WERI-Rb-1 (cell line): Measurements from ENCODE around the gene TMEM89.

ENCODE experiments used
- DNase-seq: peaks from one replicate; pipeline ENCODE4 v3.0.0-alpha.2; 2020
- H3K27ac ChIP-seq: fragments of 250-450 bp; sonication (Bioruptor Pico); 2 replicates; pipeline ENCODE4 v1.5.1; 2020; ENCODE audit warnings: mild to moderate bottlenecking, moderate library complexity
- H3K27me3 ChIP-seq: fragments of 250-450 bp; sonication (Bioruptor Pico); 2 replicates; pipeline ENCODE4 v1.5.1; 2021; ENCODE audit warnings: mild to moderate bottlenecking, low read depth, moderate library complexity; ENCODE audit not compliant: insufficient read depth, severe bottlenecking
- H3K36me3 ChIP-seq: fragments of 250-450 bp; sonication (Bioruptor Pico); 2 replicates; pipeline ENCODE4 v1.5.1; 2020; ENCODE audit warnings: mild to moderate bottlenecking, moderate library complexity
- H3K4me3 ChIP-seq: 2 replicates; pipeline ENCODE4 v1.5.1; 2011; ENCODE audit warnings: low read depth, mild to moderate bottlenecking, control low read depth, low read length
- H3K9me3 ChIP-seq: fragments of 250-450 bp; sonication (Bioruptor Pico); 2 replicates; pipeline ENCODE4 v1.5.1; 2021; ENCODE audit warnings: mild to moderate bottlenecking, moderate library complexity; ENCODE audit not compliant: severe bottlenecking
- TF ChIP-seq, protein P1 (sequence below): IDR thresholded peaks from 2 replicates; pipeline ENCODE4 v1.5.1; 2011; ENCODE audit warnings: low read depth, mild to moderate bottlenecking, control low read depth, inconsistent platforms, low read length

Gene TMEM89

DNA sequence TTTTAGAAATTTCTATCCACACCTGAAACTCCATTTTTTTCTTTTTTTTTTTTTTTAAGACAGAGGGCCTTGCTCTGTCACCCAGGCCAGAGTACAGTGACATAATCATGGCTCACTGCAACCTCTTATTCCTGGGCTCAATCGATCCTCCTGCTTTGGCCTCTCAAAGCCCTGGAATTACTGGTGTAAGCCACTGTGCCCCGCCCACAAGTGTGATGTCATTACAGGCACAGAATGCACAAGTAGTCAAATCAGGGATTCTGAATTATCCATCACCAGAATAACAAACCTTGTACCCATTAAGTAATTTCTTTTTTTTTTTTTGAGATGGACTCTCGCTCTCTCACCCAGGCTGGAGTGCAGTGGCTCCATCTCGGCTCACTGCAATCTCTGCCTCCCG is 14.1 kb downstream of the TMEM89 start:
- peak; percentile 46 for DNase-seq
- H3K27me3 ChIP-seq: no peaks in the 10 kb centered on the region
- H3K36me3 ChIP-seq: peaks cover 61% of the 10 kb centered on the region
- no peaks in the 10 kb centered on the region for H3K9me3 ChIP-seq
- H3K27ac ChIP-seq: no peak overlapping the region
- TF ChIP-seq, protein P1, sequence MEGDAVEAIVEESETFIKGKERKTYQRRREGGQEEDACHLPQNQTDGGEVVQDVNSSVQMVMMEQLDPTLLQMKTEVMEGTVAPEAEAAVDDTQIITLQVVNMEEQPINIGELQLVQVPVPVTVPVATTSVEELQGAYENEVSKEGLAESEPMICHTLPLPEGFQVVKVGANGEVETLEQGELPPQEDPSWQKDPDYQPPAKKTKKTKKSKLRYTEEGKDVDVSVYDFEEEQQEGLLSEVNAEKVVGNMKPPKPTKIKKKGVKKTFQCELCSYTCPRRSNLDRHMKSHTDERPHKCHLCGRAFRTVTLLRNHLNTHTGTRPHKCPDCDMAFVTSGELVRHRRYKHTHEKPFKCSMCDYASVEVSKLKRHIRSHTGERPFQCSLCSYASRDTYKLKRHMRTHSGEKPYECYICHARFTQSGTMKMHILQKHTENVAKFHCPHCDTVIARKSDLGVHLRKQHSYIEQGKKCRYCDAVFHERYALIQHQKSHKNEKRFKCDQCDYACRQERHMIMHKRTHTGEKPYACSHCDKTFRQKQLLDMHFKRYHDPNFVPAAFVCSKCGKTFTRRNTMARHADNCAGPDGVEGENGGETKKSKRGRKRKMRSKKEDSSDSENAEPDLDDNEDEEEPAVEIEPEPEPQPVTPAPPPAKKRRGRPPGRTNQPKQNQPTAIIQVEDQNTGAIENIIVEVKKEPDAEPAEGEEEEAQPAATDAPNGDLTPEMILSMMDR: no peak
- no peak overlapping the region for H3K4me3 ChIP-seq

DNA sequence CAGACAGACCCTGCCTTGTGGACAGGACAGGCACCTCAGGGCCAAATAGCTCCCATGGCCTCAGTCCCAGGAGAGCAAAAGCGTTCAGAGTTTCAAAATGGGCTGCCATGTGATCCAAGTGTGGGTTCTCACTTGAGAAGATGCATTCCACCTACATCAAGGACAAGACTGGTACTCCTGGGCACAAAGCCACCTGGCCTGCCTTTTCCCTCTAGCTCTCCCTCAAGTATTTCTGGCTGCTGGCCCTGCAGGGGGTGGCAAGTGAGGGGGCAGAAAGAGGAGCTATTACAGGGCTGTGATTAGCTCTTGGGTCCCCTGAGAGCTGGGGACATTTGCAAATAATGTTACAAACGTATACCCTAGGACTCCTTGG is 20.0 kb downstream of the TMEM89 start:
- H3K4me3 ChIP-seq: no peak overlapping the region
- TF ChIP-seq, protein P1: no peak
- DNase-seq: no peak
- peaks cover 91% of the 10 kb centered on the region for H3K36me3 ChIP-seq
- H3K27ac ChIP-seq: no peak overlapping the region
- no peaks in the 10 kb centered on the region for H3K27me3 ChIP-seq
- H3K9me3 ChIP-seq: no peaks in the 10 kb centered on the region

GRCh38 chr3:48600711-48601621 is 20.6 kb downstream of the TMEM89 start:
- H3K9me3 ChIP-seq: no peaks in the 10 kb centered on the region
- H3K36me3 ChIP-seq: peaks cover 84% of the 10 kb centered on the region
- H3K4me3 ChIP-seq: no peak overlapping the region
- no peak overlapping the region for H3K27ac ChIP-seq
- no peaks in the 10 kb centered on the region for H3K27me3 ChIP-seq
- TF ChIP-seq, protein P1: no peak
- no peak for DNase-seq

DNA sequence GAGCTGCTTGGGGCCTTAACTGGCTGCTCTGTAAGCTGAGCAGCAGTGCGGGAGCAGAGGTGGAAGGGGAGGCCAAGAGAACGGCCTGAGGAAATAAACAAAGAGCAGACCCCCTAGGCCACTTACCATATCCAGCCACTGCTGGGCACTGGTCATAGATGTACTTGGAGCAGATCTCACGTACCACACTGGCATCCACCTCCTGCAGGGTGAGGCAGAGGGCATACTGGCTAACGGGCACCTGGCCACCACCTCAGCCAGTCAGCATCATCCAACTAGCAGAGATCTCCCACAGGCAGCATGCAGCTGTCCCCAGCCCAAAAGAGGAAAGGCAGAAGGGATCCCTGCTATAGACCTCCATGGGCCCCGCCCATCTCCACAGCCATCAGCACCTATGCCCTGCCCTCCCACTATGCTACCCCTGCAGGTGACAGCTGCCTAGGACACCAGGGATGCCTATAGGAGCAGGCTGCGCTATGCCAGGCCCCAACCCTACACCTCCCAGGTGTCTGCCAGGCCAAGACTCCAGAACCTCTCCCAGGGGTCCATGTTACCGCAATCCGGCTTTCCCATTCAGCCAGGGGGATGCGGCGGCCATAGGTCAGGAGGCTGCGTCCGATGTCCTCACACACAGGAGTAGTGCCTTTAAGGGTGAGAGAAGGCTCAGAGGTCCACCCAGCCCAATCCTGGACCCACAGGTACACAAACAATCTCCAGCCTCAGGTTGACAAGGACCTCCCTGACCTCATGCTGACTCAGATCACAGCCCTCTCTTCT is 21.9 kb downstream of the TMEM89 start:
- Histone ChIP-seq H3K4me3 (no peak overlapping the region), H3K36me3 (peaks cover 72% of the 10 kb centered on the region), H3K27me3 (no peaks in the 10 kb centered on the region), H3K9me3 (no peaks in the 10 kb centered on the region), H3K27ac (no peak overlapping the region)
- TF ChIP-seq, protein P1: no peak
- no peak for DNase-seq

DNA sequence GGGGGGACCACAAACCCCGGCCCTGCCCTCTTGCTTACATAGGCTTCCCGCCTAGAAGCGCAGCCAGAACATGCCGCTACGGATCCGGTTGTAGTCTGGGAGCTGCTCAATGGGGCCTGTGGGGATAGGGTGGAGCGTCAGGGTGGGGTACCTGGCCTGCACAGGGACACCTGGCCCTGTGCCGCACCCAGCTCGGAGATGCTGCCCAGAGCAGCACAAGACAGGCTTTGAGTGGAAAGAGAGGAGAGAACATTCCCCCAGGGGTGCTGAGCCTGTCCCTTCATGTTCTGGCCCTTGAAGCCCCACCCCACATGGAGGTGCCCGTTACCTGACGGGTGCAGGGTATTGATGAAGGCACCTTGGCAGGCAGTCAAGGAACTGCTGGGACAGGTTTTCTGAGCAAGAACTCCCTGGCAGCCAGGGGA is 22.5 kb downstream of the TMEM89 start:
- no peak overlapping the region for H3K4me3 ChIP-seq
- H3K9me3 ChIP-seq: no peaks in the 10 kb centered on the region
- H3K36me3 ChIP-seq: peaks cover 66% of the 10 kb centered on the region
- H3K27me3 ChIP-seq: no peaks in the 10 kb centered on the region
- DNase-seq: no peak
- TF ChIP-seq, protein P1: no peak
- no peak overlapping the region for H3K27ac ChIP-seq
